UCSD-AML1 (cell line): Measurements from ENCODE around the gene CCIN.
"Not testable (repeated sequence)": the region's sequence is repeated elsewhere in the genome, so short reads cannot be mapped to it uniquely, and the experiment has no call there.

Experiments
- DNase-seq: peaks from one replicate; lab custom pipeline; 2025; ENCODE audit not compliant: unreplicated experiment; lab: John Stamatoyannopoulos, UW

The CCIN gene

DNA sequence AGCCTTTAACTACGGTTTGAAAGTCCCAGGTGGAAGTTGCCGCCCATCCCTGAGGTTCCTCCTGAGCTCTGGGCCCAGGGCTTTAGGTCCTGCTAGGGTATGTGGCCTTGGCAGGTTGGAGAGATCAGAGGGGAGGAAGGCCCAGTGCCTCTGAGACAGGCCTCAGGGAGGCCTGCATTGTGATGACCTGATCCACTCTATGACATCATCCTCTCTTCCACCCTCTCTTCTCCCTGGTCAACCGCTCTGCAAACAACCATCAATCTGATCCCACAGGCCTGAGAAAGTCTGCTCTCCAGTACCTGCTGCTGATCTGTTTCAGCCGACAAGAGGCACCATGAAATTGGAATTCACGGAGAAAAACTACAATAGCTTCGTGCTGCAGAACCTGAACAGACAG, at the start of gene CCIN:
CCIN (plus strand) TSS at position 223 of the 400 bp plus-strand sequence; CDS start at position 338, 115 bp downstream.
- no peak for DNase-seq

DNA sequence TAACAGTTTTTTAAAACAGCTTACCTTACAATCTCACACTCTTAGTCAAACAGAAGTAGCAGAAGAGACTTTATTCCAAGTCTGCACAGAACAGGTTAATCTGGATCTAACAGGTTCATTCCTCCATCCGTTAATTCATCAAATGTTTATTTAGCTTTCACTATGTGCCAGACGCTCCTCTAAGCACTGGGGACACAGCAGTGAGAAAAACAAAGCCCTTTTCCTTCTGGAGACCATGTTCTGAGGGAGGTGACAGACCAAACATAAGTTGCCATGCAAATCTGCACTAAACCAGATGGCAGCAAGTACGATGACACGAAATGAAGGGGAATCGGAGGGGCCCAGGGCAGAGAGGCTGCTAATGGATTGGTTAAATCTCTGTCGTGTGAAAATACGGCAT, 49.7 kb upstream of the CCIN start:
- DNase-seq: no peak

DNA sequence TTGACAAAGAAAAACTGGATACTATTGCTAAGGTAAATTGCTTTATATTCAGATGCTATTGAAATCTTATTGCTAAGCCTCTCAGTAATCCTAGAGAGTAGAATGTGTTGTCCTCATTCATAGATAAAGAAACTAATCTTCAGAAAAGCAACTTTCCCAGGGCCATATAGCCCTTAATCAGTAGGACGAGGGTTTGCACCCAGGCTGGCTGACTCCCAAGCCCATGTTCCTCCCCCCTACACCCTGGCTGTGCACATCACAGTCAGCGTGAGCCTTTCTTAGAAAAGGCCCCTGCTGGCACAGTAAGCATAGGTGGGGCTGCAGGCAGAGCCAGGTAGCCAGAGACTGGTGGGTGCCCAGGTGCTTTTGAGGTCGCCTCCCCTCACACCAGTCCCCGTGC, 48.5 kb upstream of the CCIN start:
- DNase-seq: no peak

- DNase-seq: no peak
Measured at GRCh38 chr9:36121971-36122370, 47.2 kb upstream of the CCIN start.

DNA sequence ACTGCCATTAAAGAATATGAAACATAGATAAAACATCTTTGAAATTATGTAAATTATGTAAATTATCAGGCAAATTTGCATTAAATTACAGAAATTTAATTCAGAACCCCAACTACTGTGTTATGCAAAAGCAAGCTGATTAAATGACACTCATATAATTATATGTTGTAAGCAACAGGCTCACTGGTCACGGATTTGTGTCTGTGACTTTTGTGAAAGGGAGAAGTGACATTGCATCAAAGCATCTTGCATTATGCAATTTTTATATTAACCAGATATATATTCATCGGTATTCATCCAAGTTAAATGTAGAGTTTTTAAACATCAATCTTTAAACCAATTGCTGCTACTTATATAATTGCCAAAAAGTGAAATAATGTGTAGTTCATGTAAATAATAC, 45.7 kb upstream of the CCIN start:
- DNase-seq: no peak

- DNase-seq: no peak
Measured at GRCh38 chr9:36125062-36125855, 43.9 kb upstream of the CCIN start.

- DNase-seq: no peak
Measured at GRCh38 chr9:36126016-36126730, 43.0 kb upstream of the CCIN start.

- no peak for DNase-seq
Measured at GRCh38 chr9:36127652-36128244, 41.4 kb upstream of the CCIN start.

DNA sequence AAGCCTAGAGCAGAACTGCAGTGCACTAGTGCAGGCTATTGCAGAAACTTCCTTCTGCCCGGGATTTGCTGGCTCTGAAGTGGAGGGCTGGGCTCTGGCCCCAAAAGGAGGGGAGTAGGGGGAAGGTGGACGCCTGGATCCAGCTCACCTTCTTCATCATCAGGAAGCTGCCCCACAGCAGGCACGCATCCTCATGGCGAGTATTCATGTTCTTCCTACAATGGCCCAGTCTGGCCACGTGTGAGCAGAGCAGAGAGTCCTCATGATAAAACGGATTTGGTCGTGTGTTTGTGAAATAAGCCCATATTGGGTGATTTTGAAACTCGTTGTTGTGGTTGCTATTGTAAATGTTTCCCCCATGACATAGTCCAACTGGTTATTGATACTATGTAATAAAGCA, 40.8 kb upstream of the CCIN start:
- DNase-seq: no peak

- no peak for DNase-seq
Measured at GRCh38 chr9:36129139-36129538, 40.0 kb upstream of the CCIN start.

- DNase-seq: not testable (repeated sequence)
Measured at GRCh38 chr9:36131666-36132065, 37.5 kb upstream of the CCIN start.

DNA sequence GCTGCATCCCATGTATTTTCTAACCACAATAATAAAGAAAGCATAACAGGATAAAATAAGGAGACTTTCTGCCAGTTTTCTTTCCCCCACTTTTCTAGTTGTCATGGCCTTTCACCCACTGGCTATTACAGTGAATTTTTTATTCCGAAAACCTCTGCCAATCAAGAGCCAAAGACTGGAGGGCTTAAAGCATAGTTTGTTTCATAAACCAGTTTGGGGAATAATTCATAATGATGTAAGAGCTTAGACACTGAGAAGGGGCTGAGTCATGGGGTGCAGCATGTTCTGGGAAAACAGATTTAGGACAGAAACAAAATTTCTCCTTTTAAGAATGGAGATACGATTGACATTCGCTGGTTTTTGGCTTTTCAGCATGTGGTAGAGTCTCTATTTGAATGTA, 37.1 kb upstream of the CCIN start:
- DNase-seq: no peak

DNA sequence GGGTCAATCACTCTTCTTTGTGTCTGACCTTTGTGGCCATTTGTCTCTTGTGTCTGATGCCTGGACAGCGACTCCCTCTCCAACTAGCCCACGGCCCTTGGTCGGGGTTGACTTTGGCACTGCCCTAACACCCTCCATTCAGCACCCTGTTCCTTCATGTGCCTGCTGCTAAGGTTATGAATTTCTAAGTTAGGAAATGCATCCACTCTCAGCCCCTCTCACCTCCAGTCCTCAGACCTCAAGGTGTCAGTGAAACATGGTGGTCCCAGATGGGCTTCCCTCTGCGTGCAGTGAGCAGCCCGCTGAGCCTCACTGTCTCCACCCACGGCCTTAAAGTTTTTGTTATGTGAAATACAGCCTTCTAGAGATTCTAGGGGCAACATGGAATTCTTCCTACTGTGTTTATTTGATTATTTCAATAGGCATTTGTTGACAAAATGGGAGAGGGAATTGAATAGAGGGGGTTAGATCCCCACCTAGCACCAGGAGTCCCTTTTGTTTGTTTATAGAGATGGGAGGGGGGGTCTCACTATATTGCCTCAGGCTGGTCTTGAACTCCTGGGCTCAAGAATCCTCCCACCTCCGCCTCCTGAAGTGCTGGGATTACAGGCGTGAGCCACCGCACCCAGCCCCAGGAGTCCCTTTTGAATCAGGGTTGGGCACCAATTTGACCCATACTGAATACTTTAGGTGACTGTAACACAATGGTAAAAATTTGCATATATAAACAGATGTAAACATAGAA, 34.3 kb upstream of the CCIN start:
- no peak for DNase-seq

- DNase-seq: no peak
Measured at GRCh38 chr9:36135741-36136271, 33.4 kb upstream of the CCIN start.

DNA sequence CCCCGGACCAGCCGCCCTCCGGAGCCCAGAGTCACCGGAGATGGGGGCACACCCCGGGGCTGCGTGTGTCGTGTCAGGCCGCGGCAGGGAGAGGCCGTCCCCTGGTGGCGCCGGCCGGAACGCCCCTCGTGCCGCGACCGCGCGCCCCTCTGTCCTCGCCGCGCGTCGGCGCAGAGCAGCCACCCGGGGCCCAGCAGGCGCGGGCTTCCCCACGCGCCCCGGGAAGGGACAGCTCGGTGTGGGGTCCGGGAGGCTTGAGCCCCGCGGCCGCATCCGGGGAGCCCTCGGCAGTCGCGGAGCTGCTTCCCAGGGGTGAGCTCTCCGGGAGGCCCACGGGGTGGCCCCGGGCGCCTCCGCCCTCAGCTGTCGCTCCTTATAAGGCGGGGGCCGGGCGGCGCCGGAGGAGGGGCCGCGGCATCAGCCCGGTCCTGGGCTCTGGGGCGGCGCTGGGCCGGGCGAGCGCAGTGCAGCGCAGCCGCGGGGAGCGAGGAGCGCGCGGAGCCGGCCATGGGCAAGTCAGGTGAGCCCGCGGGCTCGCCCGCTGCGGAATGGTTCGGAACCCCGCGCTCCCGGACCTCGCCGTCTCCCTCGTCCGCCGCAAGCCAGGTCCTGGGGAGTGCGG, 32.8 kb upstream of the CCIN start, which contains the start of gene GLIPR2:
GLIPR2 (plus strand) TSS at position 462 of the 622 bp plus-strand sequence; CDS start at position 508, 46 bp downstream.
- peak; percentile 78 for DNase-seq

- DNase-seq: no peak
Measured at GRCh38 chr9:36136894-36137391, 32.2 kb upstream of the CCIN start.

GRCh38 chr9:36137392-36138004, 31.7 kb upstream of the CCIN start:
- DNase-seq: no peak

DNA sequence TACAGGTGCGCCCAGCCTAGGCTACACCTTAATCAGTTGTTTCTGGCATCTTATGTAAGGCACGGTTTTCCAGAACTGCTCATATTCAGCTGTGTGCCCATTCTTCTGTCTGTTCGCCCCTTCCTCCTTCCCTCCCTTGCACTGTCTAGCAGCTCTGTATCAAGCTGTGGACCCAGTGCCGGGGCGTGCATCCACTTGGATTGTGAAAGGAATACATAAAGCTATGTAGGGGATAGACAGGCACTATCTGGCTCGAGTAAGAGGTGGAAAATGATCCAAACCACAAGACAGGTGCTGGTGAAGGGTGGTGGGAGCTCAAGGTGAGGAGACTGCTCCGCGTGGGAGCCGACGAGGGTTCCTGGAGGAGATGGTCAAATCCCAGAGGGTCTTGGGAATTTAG, 30.7 kb upstream of the CCIN start:
- DNase-seq: no peak

GRCh38 chr9:36138901-36139300, 30.3 kb upstream of the CCIN start:
- no peak for DNase-seq
